ENCODE data around the gene NMRAL1. TPM values are rescaled to one million over a fixed set of nuclear protein-coding genes. Genes with fewer than 3 reads are reported as not detected.

NMRAL1 gene
- polyA plus RNA-seq, 4 donors, result 31.2 to 47.1 (median 41.6) TPM

DNA sequence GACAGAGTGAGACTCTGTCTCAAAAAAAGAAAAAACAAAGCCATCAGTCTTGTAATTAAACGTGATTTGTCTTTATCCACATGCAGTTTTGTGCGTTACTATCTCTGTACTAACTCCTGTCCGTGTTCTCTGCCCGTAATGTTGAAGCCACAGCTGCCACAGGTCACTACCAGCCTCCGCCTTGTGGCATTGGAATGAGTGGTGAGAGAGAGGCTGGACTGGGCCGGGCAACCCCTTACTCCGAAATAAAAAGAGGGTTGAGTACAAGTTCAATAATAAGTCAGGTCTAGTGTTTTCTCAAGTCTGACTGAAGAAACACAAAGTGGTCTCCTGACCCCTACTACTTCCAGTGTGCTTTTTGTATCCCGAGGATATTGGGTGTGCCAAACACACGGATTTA is 43.4 kb downstream of the NMRAL1 start:
- no peak for DNase-seq (ENCODE audit: low read depth in 4 of 4, low spot score in 3 of 4)

DNA sequence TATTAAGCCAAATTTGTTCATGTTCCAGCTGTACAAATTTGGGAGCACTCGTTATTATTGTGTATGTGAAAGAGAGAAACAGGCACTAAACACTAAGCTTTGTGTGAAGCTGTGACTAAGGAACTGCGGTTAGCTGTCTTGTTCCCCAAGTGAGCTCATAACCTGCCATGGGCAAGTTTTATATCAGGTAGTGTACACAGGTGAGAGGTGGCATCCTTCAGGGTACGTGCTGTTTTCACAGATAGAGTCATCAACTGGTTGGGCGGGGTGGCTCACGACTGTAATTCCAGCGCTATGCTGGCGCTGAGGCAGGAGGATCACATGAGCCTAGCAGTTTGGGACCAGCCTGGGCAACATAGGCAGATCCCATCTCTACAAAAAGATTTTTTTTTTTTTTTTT is 45.9 kb downstream of the NMRAL1 start:
- no peak for DNase-seq (ENCODE audit: low read depth in 4 of 4, low spot score in 3 of 4)

DNA sequence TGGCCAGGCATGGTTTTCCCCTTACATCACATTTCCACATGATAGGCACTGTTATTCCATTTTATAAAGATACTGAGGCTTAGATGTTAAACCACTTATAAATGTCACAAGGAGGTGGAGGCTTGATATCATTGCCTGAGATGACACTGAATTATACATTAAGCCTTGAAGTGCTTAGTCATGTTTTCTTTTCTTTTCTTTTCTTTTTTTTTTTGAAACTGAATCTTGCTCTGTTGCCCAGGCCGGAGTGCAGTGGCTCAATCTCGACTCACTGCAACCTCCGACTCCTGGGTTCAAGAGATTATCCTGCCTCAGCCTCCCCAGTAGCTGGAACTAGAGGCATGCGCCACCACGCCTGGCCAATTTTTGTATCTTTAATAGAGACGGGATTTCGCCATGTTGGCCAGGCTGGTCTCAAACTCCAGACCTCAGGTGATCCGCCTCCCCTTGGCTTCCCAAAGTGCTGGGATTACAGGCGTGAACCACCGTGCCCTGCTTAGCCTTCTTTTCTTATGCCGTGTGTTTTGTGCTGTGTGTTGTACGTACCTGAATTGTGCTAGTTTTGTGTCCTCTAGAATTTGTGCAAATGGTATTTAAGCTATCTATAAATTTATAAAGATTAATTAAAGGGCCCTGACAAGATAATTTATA is 47.6 kb downstream of the NMRAL1 start:
- no peak for DNase-seq (ENCODE audit: low read depth in 4 of 4, low spot score in 3 of 4)

DNA sequence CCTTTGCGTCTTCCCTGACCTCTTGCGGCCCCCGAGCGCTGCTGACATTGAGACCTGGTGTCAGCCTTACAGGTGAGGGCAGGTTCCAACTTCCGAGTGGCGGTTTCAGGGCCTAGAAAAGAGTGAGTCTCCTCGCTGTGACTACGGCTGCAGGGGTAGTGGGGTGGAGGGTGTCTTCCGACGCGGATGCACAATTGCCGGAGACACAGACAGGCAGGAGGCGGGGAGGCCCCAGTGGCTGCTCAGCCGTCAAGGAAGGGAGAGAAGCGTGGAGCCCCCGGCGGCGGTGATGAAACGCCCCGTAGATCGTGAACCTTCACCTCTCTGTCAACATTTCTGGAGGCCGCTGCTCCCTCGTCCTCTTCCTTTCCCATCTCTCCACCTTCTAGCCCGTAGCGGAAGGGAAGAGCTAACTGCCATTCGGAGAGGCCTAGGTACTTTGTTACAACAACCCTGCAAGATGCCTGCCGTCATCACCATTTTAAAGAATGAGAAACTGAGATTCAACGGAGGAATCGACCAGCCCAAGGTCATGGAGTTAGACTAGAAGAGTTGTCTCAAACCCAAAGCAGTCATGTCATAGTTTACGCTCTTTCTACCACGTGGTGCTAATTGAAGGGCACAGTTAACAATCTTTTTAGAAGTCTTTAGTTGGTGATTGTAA is 48.3 kb downstream of the NMRAL1 start:
- no peak for DNase-seq (ENCODE audit: low read depth in 4 of 4, low spot score in 3 of 4)

DNA sequence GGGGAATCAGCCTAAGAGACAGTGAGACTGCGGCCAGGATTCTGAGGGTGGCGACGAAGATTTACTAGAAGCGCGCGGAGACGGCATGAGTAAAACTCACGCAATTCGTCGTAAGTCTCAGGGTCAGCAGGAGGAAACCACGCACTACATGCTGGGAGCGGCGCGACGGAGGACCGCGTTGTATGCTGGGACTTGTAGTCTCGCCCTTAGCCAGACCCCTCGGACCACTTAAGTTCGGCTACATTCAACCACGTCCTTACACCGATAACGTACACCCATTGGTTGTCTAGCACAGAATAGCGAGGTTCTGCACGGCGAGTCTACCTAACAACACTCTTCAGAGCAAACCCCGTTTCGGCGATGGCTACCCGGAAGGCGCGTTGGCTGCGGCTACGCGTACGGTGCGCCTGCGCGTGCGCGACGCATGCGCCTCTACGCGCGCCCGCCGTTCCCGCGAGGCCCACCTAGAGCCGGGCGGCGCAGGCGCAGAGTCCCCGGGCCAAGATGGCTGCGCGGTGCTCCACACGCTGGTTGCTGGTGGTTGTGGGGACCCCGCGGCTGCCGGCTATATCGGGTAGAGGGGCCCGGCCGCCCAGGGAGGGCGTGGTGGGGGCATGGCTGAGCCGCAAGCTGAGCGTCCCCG is 48.9 kb downstream of the NMRAL1 start, which contains the start of gene DNAJA3:
TSS of gene DNAJA3 (plus strand) at position 491 of the 643 bp plus-strand sequence. CDS start at position 505, 14 bp downstream.
- DNase-seq (ENCODE audit: low read depth in 4 of 4, low spot score in 3 of 4), result peak; percentile 85 to 98 (median 88)

DNA sequence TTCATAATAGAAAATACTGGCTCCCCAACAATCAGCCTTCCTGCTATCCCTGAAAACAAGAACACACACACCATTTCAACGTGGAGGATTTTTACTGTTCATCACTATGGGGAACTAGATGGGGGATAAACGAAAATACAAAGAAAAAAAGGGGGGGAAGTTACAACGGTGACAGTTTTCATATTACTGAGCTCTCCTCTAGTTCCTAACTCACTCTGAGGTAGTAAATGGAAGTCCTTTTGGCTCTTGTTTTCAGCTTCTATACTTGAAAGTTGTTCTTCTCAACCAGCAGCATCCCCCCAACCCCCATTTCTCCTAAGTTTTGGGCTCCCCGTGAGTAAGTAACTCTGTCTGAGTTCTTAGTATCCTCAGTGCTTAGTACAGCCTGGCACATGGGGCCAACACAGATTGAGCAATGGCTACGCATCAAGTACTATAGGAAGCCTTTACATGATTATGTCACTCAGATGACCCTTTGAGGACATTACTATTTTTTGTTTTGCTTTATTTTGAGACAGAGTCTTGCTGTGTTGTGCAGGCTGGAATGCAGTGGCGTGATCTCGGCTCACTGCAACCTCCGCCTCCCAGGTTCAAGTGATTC is 53.8 kb downstream of the NMRAL1 start:
- no peak for DNase-seq (ENCODE audit: low read depth in 4 of 4, low spot score in 3 of 4)

DNA sequence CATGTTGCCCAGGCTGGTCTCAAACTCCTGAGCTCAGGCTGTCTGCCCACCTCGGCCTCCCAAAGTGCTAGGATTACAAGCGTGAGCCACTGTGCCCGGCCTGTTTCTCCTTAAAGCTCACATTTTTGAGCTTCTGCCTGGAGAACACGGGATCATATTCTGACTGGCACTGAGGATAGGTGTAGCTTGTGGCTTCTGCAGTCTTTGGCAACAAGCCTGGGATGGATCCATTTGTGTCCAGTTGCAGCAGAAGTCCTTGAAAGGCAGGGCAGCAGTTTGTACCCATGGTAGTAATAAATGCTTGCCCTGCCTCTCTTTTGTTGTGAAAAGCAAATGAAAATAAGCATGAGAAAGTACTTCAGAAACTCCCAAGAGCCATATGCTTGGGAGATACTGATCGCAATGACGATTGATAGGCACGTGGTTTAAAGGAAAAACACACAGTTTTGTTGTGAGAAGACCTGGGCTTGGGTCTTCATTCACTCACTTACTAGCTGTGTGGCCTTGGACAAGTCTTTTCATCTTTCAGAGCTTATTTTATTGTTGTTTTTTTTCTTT is 54.9 kb downstream of the NMRAL1 start:
- no peak for DNase-seq (ENCODE audit: low read depth in 4 of 4, low spot score in 3 of 4)

DNA sequence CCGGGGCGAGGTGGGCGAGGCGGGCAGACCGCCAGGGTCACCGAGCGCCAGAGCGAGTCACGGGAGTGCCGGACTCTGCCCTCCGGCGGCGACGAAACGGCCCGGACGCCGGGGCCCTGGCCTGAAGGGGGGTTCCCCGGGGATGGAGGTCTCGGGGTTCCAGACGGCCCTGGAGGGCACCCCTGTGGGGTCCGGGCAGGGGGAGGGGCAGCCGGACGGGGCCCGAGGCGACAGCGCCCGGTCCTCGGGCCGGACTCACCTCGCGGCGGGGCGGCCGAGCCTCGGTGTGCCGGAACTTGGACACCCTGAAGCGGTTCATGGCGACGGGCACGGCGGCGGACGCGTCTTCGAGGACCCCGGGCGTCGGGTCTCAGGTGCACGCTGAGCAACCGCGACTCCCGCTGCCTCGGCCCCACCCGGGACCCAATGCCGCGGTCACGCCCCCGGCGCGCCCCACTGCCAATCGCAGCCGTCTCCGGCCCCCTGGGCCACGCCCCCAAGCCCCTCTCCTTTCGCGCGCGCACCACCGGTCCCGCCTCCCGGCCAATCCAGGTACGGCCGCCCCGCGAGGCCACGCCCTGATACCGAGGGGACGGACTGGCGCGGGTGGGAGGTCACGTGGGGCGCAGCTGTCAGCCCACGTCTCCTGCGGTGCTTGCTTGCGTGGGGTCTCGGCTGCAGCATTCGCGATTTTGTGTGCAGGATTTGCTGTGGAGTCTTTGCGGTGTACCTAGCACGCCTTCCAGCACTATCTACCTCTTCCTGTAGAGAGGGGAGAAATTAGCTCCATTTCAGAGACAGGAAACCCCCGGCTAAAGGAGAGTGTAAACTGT is 58.0 kb downstream of the NMRAL1 start, which contains the start of gene CORO7:
TSS of gene CORO7 (minus strand) at position 397 of the 833 bp plus-strand sequence. CDS start at position 319, 78 bp downstream.
- peak; percentile 70 to 79 (median 75) for DNase-seq (ENCODE audit: low read depth in 4 of 4, low spot score in 3 of 4)

DNA sequence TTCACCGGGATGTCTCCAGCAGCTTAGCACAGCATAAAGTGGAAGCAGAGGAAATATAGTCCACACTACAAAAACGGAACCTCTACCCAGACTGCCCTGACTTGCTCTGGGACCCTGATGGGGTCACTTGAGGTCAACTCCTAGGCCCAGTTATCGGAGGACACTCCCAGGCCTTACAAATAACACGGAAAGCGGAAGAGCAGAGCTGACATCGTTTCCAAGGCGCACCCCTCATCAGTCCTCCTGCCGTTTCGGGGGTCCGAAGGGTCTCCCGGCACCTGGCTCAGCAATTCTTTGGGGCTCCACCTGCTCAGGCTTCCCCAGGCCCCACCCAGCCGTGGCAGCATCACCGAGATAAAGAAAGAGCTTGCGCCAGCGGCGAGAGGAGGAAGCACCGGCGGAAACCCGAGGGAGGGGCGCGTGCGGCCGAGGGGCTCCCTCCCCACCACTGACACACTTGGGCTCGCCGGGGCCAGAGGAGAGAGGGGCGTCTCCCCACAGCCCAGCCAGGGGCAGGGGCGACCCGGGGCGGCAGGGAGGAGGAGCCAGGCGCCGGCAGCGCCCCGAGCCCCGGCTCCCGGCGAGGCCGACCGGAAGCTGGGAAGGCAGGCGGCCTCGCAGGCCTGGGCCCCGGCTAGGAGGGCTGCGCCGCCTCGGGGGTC is 58.8 kb downstream of the NMRAL1 start:
- no peak for DNase-seq (ENCODE audit: low read depth in 4 of 4, low spot score in 3 of 4)

DNA sequence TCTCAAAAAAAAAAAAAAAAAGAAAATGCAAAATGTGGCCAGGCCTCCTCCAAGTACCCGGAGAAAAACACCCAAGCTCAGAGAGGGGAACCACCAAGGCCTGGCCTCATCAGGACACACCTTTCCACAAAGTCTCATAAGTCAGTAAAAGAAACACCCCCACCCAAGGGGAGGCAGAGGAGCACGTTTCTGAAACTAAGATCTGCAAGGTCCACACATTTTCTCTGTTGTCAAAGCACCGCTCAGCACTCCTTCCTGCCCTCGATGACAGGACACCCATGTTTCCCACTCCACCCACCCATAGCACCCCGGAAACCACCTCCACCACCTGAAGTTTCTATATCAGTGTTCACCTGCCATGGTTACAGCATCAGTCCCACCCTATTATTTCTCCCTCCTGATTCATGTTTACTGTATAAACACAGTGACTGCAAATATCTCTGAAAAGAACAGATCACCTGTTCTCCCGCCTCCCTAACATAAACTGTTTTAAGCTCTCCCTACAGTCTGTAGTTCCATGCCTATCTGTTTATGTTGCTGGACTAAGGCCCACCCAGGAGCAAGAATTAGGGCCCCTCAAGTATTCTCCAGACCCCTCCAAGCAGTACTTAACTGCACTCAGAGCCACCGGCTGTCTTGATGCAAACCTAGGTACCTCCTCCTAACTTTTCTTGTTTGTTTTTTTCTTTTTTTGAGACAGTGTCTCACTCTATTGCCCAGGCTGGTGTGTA is 60.1 kb downstream of the NMRAL1 start:
- DNase-seq (ENCODE audit: low read depth in 4 of 4, low spot score in 3 of 4), result no peak

DNA sequence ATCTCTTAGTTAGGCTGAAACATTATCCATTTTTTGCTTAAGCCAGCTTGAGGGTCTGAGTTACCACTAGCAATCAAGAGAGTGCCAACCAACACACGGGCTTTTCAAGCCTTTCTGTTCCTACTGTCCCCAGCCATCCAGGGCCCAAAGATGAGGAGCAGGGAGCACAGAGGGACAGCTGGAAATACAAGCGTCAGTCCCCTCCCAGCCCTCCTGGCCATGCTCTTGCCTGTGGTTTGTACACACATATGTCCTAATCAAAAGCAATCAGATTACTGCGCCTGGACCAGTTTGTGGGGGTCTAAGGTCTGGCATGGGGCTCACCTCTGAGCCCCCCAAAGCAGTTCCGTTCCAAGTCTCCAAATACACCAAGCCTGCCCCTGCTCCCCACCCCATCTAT is 61.6 kb downstream of the NMRAL1 start:
- DNase-seq (ENCODE audit: low read depth in 4 of 4, low spot score in 3 of 4), result no peak

DNA sequence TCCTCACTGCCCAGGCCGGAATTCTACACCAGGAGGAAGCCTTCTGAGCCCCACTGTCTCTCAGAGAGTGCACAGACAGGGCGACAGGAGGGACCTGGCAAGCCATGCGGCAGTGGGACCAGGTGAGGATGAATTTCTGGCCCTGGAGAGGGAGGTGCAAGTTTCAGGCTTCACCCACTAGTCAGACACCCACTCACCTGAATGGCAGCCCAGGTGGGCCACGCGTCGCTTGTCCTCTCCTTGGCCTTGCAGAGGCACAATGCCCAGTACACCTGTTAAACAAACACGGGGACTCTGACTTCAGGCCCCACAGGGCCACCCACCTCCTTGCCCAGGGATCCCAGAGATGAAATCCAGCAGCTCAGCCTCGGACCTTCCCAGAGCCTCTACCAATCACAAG is 62.3 kb downstream of the NMRAL1 start:
- no peak for DNase-seq (ENCODE audit: low read depth in 4 of 4, low spot score in 3 of 4)

Other genes starting within 250 kb of the NMRAL1 start
- gene SRL, start 232.5 kb downstream of the NMRAL1 start, polyA plus RNA-seq (ENCODE audit: insufficient read length in 4 of 4), result 1 to 10 TPM; 1.2 to 1.7 (median 1.4) TPM
- 10 to 100 TPM; 16.9 to 21.6 (median 18.3) TPM for gene TFAP4, start 201.6 kb downstream of the NMRAL1 start, polyA plus RNA-seq (ENCODE audit: insufficient read length in 4 of 4)
- gene GLIS2, start 158.6 kb downstream of the NMRAL1 start, polyA plus RNA-seq (ENCODE audit: insufficient read length in 4 of 4), result 10 to 100 TPM; 41.2 to 55.1 (median 42.4) TPM
- gene PAM16, start 123.3 kb downstream of the NMRAL1 start, polyA plus RNA-seq (ENCODE audit: insufficient read length in 4 of 4), result 10 to 100 TPM; 21.4 to 32.2 (median 22.6) TPM
- gene VASN, start 102.8 kb downstream of the NMRAL1 start, polyA plus RNA-seq (ENCODE audit: insufficient read length in 4 of 4), result 10 to 100 TPM; 43.5 to 74.1 (median 48.2) TPM
- gene CORO7, start 58.0 kb downstream of the NMRAL1 start, polyA plus RNA-seq (ENCODE audit: insufficient read length in 4 of 4), result 10 to 100 TPM; 15.1 to 22.0 (median 16.9) TPM
- 10 to 100 TPM; 37.1 to 41.0 (median 40.1) TPM for gene DNAJA3, start 48.8 kb downstream of the NMRAL1 start, polyA plus RNA-seq (ENCODE audit: insufficient read length in 4 of 4)
- gene HMOX2, start 1.8 kb upstream of the NMRAL1 start, polyA plus RNA-seq (ENCODE audit: insufficient read length in 4 of 4), result 10 to 100 TPM; 47.2 to 54.9 (median 47.7) TPM
- gene CDIP1, start 64.1 kb upstream of the NMRAL1 start, polyA plus RNA-seq (ENCODE audit: insufficient read length in 4 of 4), result 10 to 100 TPM; 26.4 to 35.3 (median 31.6) TPM
- gene C16orf96, start 81.7 kb upstream of the NMRAL1 start, polyA plus RNA-seq (ENCODE audit: insufficient read length in 4 of 4), result under 1 TPM; 0.17 to 0.33 (median 0.26) TPM
- gene UBALD1, start 140.3 kb upstream of the NMRAL1 start, polyA plus RNA-seq (ENCODE audit: insufficient read length in 4 of 4), result 10 to 100 TPM; 14.4 to 26.8 (median 15.3) TPM
- 10 to 100 TPM; 42.1 to 63.2 (median 47.1) TPM for gene MGRN1, start 150.2 kb upstream of the NMRAL1 start, polyA plus RNA-seq (ENCODE audit: insufficient read length in 4 of 4)
- 10 to 100 TPM; 39.7 to 55.9 (median 43.3) TPM for gene NUDT16L1, start 218.9 kb upstream of the NMRAL1 start, polyA plus RNA-seq (ENCODE audit: insufficient read length in 4 of 4)